SK-N-SH (cell line): ENCODE measurements around the gene GALNT17. TPM values are rescaled to one million over a fixed set of nuclear protein-coding genes. Genes with fewer than 3 reads are reported as not detected.

Source experiments
- CTCF ChIA-PET: fragments of 300-600, 350-600 bp; formaldehyde crosslinking; extraction: SDS; loops from one replicate; lab custom pipeline; 2021; lab: Yijun Ruan, JAX
- POLR2A ChIA-PET: fragments of 350-600 bp; sonication (Branson Sonifier 250); formaldehyde crosslinking; extraction: SDS; loops from one replicate; lab custom pipeline; 2020; ENCODE audit warnings: antibody characterized with exemption, inconsistent platforms; lab: Yijun Ruan, JAX
- DNase-seq: peaks from one replicate; pipeline ENCODE4 v3.0.0; 2012
- H2AFZ ChIP-seq: fragments of 200-600 bp; sonication (generic); 2 replicates; pipeline ENCODE4 v1.8.1; 2016; ENCODE audit warnings: antibody characterized with exemption, mild to moderate bottlenecking, low read depth
- H3F3A ChIP-seq: fragments of 200-600 bp; sonication (generic); replicated peaks from 2 replicates; pipeline ENCODE3; 2016; ENCODE audit warnings: antibody characterized with exemption, mild to moderate bottlenecking; ENCODE audit not compliant: insufficient read depth
- H3K27ac ChIP-seq, 2 experiments: fragments of 200-500 bp in 1 of 2; fragments of 200-600 bp in 1 of 2; sonication (Bioruptor generic) in 1 of 2; sonication (generic), shearing (Covaris generic) in 1 of 2; 2 replicates each; pipeline versions ENCODE4 v1.5.1 to v1.6.1; 2014 to 2016; ENCODE audit warnings: low read depth in 2 of 2, inconsistent platforms in 1 of 2, low read length in 1 of 2, mild to moderate bottlenecking in 1 of 2, mixed read lengths in 1 of 2
- H3K27me3 ChIP-seq: fragments of 200-600 bp; sonication (generic), shearing (Covaris generic); 2 replicates; pipeline ENCODE4 v1.6.1; 2016; ENCODE audit warnings: mixed run types; ENCODE audit not compliant: insufficient read depth
- H3K36me3 ChIP-seq, 2 experiments: fragments of 200-500 bp in 1 of 2; fragments of 200-600 bp in 1 of 2; sonication (Bioruptor generic) in 1 of 2; sonication (generic) in 1 of 2; replicated peaks in 1 of 2; 2 replicates each; pipeline versions ENCODE3 to v1.5.1; 2014 to 2016; ENCODE audit warnings: low read length in 1 of 2, mild to moderate bottlenecking in 1 of 2; ENCODE audit not compliant: insufficient read depth in 2 of 2, control insufficient read depth in 1 of 2
- H3K4me1 ChIP-seq, 2 experiments: fragments of 200-500 bp in 1 of 2; fragments of 200-600 bp in 1 of 2; sonication (Bioruptor generic) in 1 of 2; sonication (generic), shearing (Covaris generic) in 1 of 2; 2 replicates each; pipeline versions ENCODE4 v1.5.1 to v1.6.1; 2014 to 2016; ENCODE audit warnings: low read depth in 1 of 2, low read length in 1 of 2, mixed run types in 1 of 2; ENCODE audit not compliant: insufficient read depth in 2 of 2, control insufficient read depth in 1 of 2
- H3K4me2 ChIP-seq: fragments of 200-600 bp; sonication (generic), shearing (Covaris generic); 2 replicates; pipeline ENCODE4 v1.6.1; 2017; ENCODE audit warnings: mixed run types
- H3K4me3 ChIP-seq, 2 experiments: fragments of 200-500 bp in 1 of 2; fragments of 200-600 bp in 1 of 2; sonication (Bioruptor generic) in 1 of 2; sonication (generic), shearing (Covaris generic) in 1 of 2; 2 replicates each; pipeline versions ENCODE4 v1.5.1 to v1.8.1; 2014 to 2016; ENCODE audit warnings: low read depth in 2 of 2, inconsistent platforms in 1 of 2, low read length in 1 of 2, mild to moderate bottlenecking in 1 of 2, mixed read lengths in 1 of 2, moderate library complexity in 1 of 2
- H3K79me2 ChIP-seq: fragments of 200-600 bp; sonication (generic); 2 replicates; pipeline ENCODE4 v1.8.1; 2017; ENCODE audit warnings: mild to moderate bottlenecking; ENCODE audit not compliant: insufficient read depth
- H3K9ac ChIP-seq: fragments of 200-600 bp; sonication (generic); 2 replicates; pipeline ENCODE4 v1.6.1; 2017; ENCODE audit warnings: mixed run types
- H3K9me2 ChIP-seq: fragments of 200-600 bp; sonication (generic); 2 replicates; pipeline ENCODE4 v1.6.1; 2017; ENCODE audit warnings: mixed run types
- H3K9me3 ChIP-seq: fragments of 200-600 bp; sonication (generic); 2 replicates; pipeline ENCODE4 v1.6.1; 2017; ENCODE audit warnings: mixed run types, mild to moderate bottlenecking, moderate library complexity
- H4K20me1 ChIP-seq: fragments of 200-600 bp; sonication (generic); 2 replicates; pipeline ENCODE4 v1.6.1; 2017; ENCODE audit warnings: mild to moderate bottlenecking, mixed run types; ENCODE audit not compliant: insufficient read depth
- ELF1 ChIP-seq: IDR thresholded peaks from 2 replicates; pipeline ENCODE4 v1.4.0; 2012
- EZH2phosphoT487 ChIP-seq: fragments of 200-600 bp; sonication (generic); IDR thresholded peaks from 2 replicates; pipeline ENCODE4 v1.6.1; 2017; ENCODE audit warnings: low read depth, mixed run types, mild to moderate bottlenecking, antibody characterized with exemption, moderate library complexity, borderline replicate concordance
- GABPA ChIP-seq: IDR thresholded peaks from 2 replicates; pipeline ENCODE4 v1.4.0; 2012; ENCODE audit warnings: low read depth, mild to moderate bottlenecking
- IRF3 ChIP-seq: fragments of 150-350 bp; IDR thresholded peaks from 2 replicates; pipeline ENCODE4 v1.6.1; 2016; ENCODE audit warnings: mild to moderate bottlenecking, low read depth, low read length
- MEF2A ChIP-seq: IDR thresholded peaks from 2 replicates; pipeline ENCODE4 v1.4.0; 2012; ENCODE audit warnings: low read depth, borderline replicate concordance
- MXI1 ChIP-seq: IDR thresholded peaks from 2 replicates; pipeline ENCODE4 v1.6.1; 2012; ENCODE audit warnings: mild to moderate bottlenecking, low read depth, low read length, improper control_type of control experiment
- NFIC ChIP-seq: IDR thresholded peaks from 2 replicates; pipeline ENCODE4 v1.4.0; 2012; ENCODE audit warnings: borderline replicate concordance
- POLR2AphosphoS5 ChIP-seq: IDR thresholded peaks from 2 replicates; pipeline ENCODE4 v1.6.1; 2012; ENCODE audit warnings: low read depth, low read length
- RAD21 ChIP-seq: IDR thresholded peaks from 2 replicates; pipeline ENCODE4 v1.6.1; 2012; ENCODE audit warnings: mild to moderate bottlenecking, low read length
- RCOR1 ChIP-seq: fragments of 150-350 bp; IDR thresholded peaks from 2 replicates; pipeline ENCODE4 v1.6.1; 2017; ENCODE audit warnings: antibody characterized with exemption, low read length
- RXRA ChIP-seq: IDR thresholded peaks from 2 replicates; pipeline ENCODE4 v1.4.0; 2012; ENCODE audit warnings: low read depth, mild to moderate bottlenecking, borderline replicate concordance
- SMC3 ChIP-seq: IDR thresholded peaks from 2 replicates; pipeline ENCODE4 v1.6.1; 2012; ENCODE audit warnings: low read depth, low read length, improper control_type of control experiment
- TAF1 ChIP-seq: IDR thresholded peaks from 2 replicates; pipeline ENCODE4 v1.6.1; 2012; ENCODE audit warnings: low read depth, mild to moderate bottlenecking, low read length, moderate library complexity, borderline replicate concordance
- TCF12 ChIP-seq: IDR thresholded peaks from 2 replicates; pipeline ENCODE4 v1.4.0; 2012
- TEAD4 ChIP-seq: IDR thresholded peaks from 2 replicates; pipeline ENCODE4 v1.4.0; 2012; ENCODE audit warnings: mild to moderate bottlenecking, borderline replicate concordance; ENCODE audit not compliant: insufficient read depth
- USF1 ChIP-seq: IDR thresholded peaks from 2 replicates; pipeline ENCODE4 v1.4.0; 2012; ENCODE audit warnings: low read depth, borderline replicate concordance
- WGBS: methylation state at CpG from one replicate; pipeline ENCODE4 v1.1.6; 2017; ENCODE audit warnings: low lambda C conversion rate; 5-methylcytosine and 5-hydroxymethylcytosine counted together
- polyA plus RNA-seq, 3 experiments: library from polyadenylated mRNA; depleted of rRNA; stranded (reverse); fragments of >200 nt; gene quantifications; 2 replicates each; pipeline ENCODE4 v1.2.3, GENCODE V29; 2012
- TF ChIP-seq, protein P1 (sequence below): IDR thresholded peaks from 2 replicates; pipeline ENCODE4; 2012

The GALNT17 gene
- polyA plus RNA-seq, 1 of the 3 experiments (the other 2 are of a cell fraction), result not detected

DNA sequence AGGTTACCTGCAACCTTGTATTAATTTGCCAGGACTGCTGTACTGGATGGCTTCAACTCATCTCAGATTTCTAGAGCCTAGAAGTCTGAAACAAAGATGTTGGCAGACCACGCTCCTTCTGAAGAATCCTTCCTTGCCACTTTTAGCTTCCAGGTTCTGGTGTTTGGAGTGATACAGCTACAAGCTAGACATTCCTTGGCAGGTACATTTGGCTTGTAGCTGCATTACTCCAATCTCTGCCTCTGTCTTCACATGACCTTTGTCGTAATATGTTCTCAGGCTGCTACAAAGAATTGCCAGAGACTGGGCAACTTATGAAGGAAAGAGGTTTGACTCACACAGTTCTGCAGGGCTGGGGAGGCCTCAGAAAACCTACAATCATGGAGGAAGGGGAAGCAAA, 146.3 kb downstream of the GALNT17 start:
- POLR2A ChIA-PET, result no interaction called here
- Histone ChIP-seq H2AFZ (no peak overlapping the region), H3K4me3 (no peak overlapping the region), H3K36me3 (no peaks in the 10 kb centered on the region), H3F3A (no peaks in the 10 kb centered on the region), H3K9ac (no peak overlapping the region), H3K9me3 (peaks cover 2% of the 10 kb centered on the region; the same call in 1 of the 2 replicates), H3K27me3 (no peaks in the 10 kb centered on the region), H4K20me1 (no peaks in the 10 kb centered on the region), H3K27ac (no peak overlapping the region), H3K9me2 (no peaks in the 10 kb centered on the region), H3K4me2 (no peak overlapping the region), H3K79me2 (no peaks in the 10 kb centered on the region), H3K4me1 (no peaks in the 10 kb centered on the region)
- TF ChIP-seq TEAD4 (no peak), ELF1 (no peak), GABPA (no peak), USF1 (no peak), IRF3 (no peak), TAF1 (no peak), NFIC (no peak), RCOR1 (no peak)
- WGBS, result 11% methylated on average over 2 of the region's 2 CpGs
- no peak for DNase-seq
- CTCF ChIA-PET, result no interaction called here

GRCh38 chr7:71281261-71281660, 149.3 kb downstream of the GALNT17 start:
- no peak overlapping the region for H3K27ac ChIP-seq
- H4K20me1 ChIP-seq, result no peaks in the 10 kb centered on the region
- no peak overlapping the region for H3K4me2 ChIP-seq
- no peak overlapping the region for H3K9ac ChIP-seq
- no peaks in the 10 kb centered on the region for H3K9me2 ChIP-seq
- H3K36me3 ChIP-seq, result no peaks in the 10 kb centered on the region
- H2AFZ ChIP-seq, result no peak overlapping the region
- ChIA-PET POLR2A (no interaction called here), CTCF (no interaction called here)
- H3K9me3 ChIP-seq, result no peaks in the 10 kb centered on the region
- H3K79me2 ChIP-seq, result no peaks in the 10 kb centered on the region
- no peaks in the 10 kb centered on the region for H3K27me3 ChIP-seq
- WGBS, result 0% methylated on average over 2 of the region's 2 CpGs
- DNase-seq, result no peak
- no peak overlapping the region for H3K4me3 ChIP-seq
- no peak for TF ChIP-seq NFIC
- TF ChIP-seq GABPA, result no peak
- TF ChIP-seq TCF12, result no peak
- TF ChIP-seq MXI1, result no peak
- no peak for TF ChIP-seq RAD21
- TF ChIP-seq IRF3, result no peak
- TF ChIP-seq TEAD4, result no peak
- TF ChIP-seq POLR2AphosphoS5, result no peak
- no peak for TF ChIP-seq RXRA
- TF ChIP-seq EZH2phosphoT487, result no peak
- TF ChIP-seq MEF2A, result no peak
- TF ChIP-seq, protein P1, sequence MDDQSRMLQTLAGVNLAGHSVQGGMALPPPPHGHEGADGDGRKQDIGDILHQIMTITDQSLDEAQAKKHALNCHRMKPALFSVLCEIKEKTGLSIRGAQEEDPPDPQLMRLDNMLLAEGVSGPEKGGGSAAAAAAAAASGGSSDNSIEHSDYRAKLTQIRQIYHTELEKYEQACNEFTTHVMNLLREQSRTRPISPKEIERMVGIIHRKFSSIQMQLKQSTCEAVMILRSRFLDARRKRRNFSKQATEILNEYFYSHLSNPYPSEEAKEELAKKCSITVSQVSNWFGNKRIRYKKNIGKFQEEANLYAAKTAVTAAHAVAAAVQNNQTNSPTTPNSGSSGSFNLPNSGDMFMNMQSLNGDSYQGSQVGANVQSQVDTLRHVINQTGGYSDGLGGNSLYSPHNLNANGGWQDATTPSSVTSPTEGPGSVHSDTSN, result no peak
- TF ChIP-seq SMC3, result no peak
- no peaks in the 10 kb centered on the region for H3F3A ChIP-seq
- no peaks in the 10 kb centered on the region for H3K4me1 ChIP-seq
